ENCODE data around the gene TTF2. TPM values are rescaled to one million over a fixed set of nuclear protein-coding genes. Genes with fewer than 3 reads are reported as not detected.

Gene TTF2
- 15.4 TPM for total RNA-seq

GRCh38 chr1:117059678-117060440 is at the start of gene TTF2:
TSS of gene TTF2 (plus strand) at chr1:117060326. CDS start at chr1:117060347, 21 bp downstream.

GRCh38 chr1:117121589-117122329 is 61.6 kb downstream of the TTF2 start, which contains the start of gene TRIM45:
TSS of gene TRIM45 (minus strand) at chr1:117121749. CDS start at chr1:117121201, 548 bp downstream.

Small RNAs within 50 kb of the gene (small RNA-seq; reads per million reads assigned to genes)
- gene MIR942 (ENCODE audit: low replicate concordance), result 0.35 reads per million, percentile 41 among the genes with 10 or more reads in this experiment

Other genes starting within 250 kb of the TTF2 start
- 48.2 TPM for gene PTGFRN, start 150.4 kb upstream of the TTF2 start, total RNA-seq
- 2.4 TPM for gene CD101, start 58.6 kb upstream of the TTF2 start, total RNA-seq
- 13.5 TPM for gene TRIM45, start 61.4 kb downstream of the TTF2 start, total RNA-seq
- 17.2 TPM for gene VTCN1, start 150.6 kb downstream of the TTF2 start, total RNA-seq

Data from metanephros (tissue), 2 donors.